ENCODE data around the gene RGS1. TPM values are rescaled to one million over a fixed set of nuclear protein-coding genes. Genes with fewer than 3 reads are reported as not detected.

The RGS1 gene
- total RNA-seq, 2 experiments from 2014 or later: 27.5 to 29.4 TPM

DNA sequence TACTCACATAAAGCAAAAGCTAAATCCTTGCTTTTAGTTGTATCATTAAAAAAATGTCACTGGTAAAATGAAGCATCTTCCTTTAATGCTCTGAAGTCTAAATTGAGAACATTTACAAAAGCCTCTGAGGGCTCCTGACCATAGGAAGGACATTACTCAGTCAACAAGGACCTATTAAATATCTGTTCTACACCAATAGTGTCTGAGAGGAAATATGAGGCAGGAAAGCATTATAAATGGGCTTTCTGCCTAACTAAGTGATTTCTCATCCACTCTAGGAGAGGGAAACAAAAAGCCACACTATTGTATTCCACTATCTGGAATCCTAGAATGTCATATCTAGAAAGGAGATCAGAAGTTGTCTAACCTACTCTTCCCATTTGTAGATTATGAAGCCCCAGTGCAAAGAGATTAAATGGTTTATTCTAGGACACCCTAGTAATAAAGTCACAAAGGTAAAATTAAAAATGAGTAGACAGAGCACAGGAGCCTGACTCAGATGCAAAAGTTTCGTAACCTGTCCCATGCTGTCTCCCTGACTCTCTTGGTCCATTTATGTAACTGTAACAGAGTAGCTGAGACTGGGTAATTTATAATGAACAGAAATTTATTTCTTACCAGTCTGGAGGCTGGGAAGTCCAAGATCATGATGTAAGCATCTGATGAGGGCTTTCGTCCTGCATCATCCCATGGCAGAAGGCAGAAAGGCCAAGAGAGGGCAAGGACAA, 17.6 kb downstream of the RGS1 start:
- intact Hi-C loops (cut with micrococcal nuclease): no loop called here
- no peak for DNase-seq
- H3K27me3 Mint-ChIP-seq: peaks cover 3% of the 10 kb centered on the region
- TF ChIP-seq, protein P1, sequence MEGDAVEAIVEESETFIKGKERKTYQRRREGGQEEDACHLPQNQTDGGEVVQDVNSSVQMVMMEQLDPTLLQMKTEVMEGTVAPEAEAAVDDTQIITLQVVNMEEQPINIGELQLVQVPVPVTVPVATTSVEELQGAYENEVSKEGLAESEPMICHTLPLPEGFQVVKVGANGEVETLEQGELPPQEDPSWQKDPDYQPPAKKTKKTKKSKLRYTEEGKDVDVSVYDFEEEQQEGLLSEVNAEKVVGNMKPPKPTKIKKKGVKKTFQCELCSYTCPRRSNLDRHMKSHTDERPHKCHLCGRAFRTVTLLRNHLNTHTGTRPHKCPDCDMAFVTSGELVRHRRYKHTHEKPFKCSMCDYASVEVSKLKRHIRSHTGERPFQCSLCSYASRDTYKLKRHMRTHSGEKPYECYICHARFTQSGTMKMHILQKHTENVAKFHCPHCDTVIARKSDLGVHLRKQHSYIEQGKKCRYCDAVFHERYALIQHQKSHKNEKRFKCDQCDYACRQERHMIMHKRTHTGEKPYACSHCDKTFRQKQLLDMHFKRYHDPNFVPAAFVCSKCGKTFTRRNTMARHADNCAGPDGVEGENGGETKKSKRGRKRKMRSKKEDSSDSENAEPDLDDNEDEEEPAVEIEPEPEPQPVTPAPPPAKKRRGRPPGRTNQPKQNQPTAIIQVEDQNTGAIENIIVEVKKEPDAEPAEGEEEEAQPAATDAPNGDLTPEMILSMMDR (IDR thresholded peaks at IDR 0.05): no peak
- POLR2A ChIA-PET: no interaction called here
- no peaks in the 10 kb centered on the region for H3K4me1 Mint-ChIP-seq (ENCODE audit: low read depth)
- no peaks in the 10 kb centered on the region for H3K36me3 Mint-ChIP-seq (ENCODE audit: low read depth)
- no peaks in the 10 kb centered on the region for H3K9me3 Mint-ChIP-seq
- no peak overlapping the region for H3K4me3 Mint-ChIP-seq
- no peak for ATAC-seq
- CTCF ChIA-PET: interaction anchor here (0.9 to 2.2 kb wide), 3 partner anchors 15 to 116 kb away, joined by 3 to 5 read pairs (median 5); no protein-coding TSS in a partner anchor
- no peak overlapping the region for H3K27ac Mint-ChIP-seq

DNA sequence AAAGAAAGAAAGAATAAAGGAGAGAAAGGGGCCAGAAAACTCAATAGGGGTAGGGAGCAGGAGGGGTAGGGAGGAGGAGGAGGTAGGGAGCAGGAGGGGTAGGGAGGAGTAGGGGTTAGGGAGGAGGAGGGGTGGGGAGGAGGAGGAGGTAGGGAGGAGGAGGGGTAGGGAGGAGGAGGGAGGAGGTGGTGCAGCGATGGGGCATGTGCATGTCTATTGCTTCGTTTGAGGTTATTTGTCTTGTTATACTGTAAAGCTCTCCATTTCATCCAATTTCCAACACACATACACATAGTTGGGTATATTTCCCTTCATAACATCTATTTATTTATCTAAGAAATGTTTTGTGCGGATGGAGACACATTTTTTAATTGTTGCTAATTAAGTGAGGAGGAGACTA, 19.7 kb downstream of the RGS1 start:
- Mint-ChIP-seq H3K27me3 (peaks cover 3% of the 10 kb centered on the region), H3K36me3 (ENCODE audit: low read depth) (no peaks in the 10 kb centered on the region), H3K27ac (no peak overlapping the region), H3K4me1 (ENCODE audit: low read depth) (no peaks in the 10 kb centered on the region), H3K9me3 (no peaks in the 10 kb centered on the region), H3K4me3 (no peak overlapping the region)
- ChIA-PET POLR2A (no interaction called here), CTCF (interaction anchor here (0.6 to 1.6 kb wide), 4 partner anchors 11 to 1488 kb away, joined by 3 to 5 read pairs (median 4); no protein-coding TSS in a partner anchor)
- DNase-seq: no peak
- intact Hi-C loops (cut with micrococcal nuclease): no loop called here
- ATAC-seq: no peak
- TF ChIP-seq, protein P1 (IDR thresholded peaks at IDR 0.05): no peak

DNA sequence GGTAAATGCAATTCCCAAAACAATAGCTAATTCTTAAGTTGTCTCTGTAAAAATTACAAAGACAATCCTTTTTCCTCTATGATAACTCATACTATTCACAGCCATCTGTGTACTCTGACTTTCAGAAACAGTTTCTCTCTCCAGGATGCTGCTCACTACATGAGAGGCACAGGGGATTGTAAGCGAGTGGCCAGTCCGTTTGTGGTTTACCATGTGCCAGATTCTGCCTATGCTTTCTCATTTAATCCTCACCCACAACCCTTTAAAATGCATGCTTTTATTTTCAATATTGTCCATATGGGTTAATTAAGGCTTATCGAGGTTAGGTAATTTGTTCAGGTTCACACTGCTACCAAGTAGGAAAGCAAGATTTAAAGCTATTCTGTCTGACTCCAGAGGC, 23.0 kb downstream of the RGS1 start:
- H3K9me3 Mint-ChIP-seq: no peaks in the 10 kb centered on the region
- intact Hi-C loops (cut with micrococcal nuclease): no loop called here
- ChIA-PET CTCF (interaction anchor here (1.0 to 1.7 kb wide), 5 partner anchors 10 to 124 kb away, joined by 3 to 9 read pairs (median 3); no protein-coding TSS in a partner anchor), POLR2A (no interaction called here)
- ATAC-seq: no peak
- TF ChIP-seq, protein P1 (IDR thresholded peaks at IDR 0.05): no peak
- peaks cover 3% of the 10 kb centered on the region for H3K27me3 Mint-ChIP-seq
- H3K4me1 Mint-ChIP-seq (ENCODE audit: low read depth): peaks cover 22% of the 10 kb centered on the region
- H3K36me3 Mint-ChIP-seq (ENCODE audit: low read depth): no peaks in the 10 kb centered on the region
- no peak overlapping the region for H3K27ac Mint-ChIP-seq
- no peak overlapping the region for H3K4me3 Mint-ChIP-seq
- no peak for DNase-seq

DNA sequence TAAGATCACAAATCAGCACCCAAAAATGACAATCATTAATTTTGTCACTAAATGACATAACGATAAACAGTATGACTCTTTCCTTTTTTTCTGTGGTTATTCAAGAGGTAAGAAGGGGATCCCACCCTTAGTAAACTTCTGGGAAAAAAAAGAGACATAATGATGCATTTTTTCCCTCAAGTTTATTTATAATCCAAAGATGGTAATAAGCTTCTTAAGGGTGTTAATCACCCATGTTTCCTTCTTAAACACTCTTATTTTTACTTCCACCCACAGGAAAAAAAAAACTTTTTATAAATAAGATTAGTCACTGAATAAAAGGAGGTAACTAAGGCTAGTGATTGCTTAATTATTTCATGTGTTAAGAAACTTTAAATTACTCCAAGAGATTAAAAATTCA, 24.7 kb downstream of the RGS1 start:
- CTCF ChIA-PET: interaction anchor here (1.0 to 1.8 kb wide), 3 partner anchors 9 to 140 kb away, joined by 4 to 5 read pairs (median 5); no protein-coding TSS in a partner anchor
- POLR2A ChIA-PET: no interaction called here
- peak; percentile 45 for ATAC-seq
- TF ChIP-seq, protein P1 (IDR thresholded peaks at IDR 0.05): no peak
- Mint-ChIP-seq H3K4me3 (no peak overlapping the region), H3K9me3 (no peaks in the 10 kb centered on the region), H3K27me3 (peaks cover 1% of the 10 kb centered on the region), H3K36me3 (ENCODE audit: low read depth) (no peaks in the 10 kb centered on the region), H3K27ac (no peak overlapping the region), H3K4me1 (ENCODE audit: low read depth) (peaks cover 22% of the 10 kb centered on the region)
- no peak for DNase-seq
- intact Hi-C loops (cut with micrococcal nuclease): no loop called here

DNA sequence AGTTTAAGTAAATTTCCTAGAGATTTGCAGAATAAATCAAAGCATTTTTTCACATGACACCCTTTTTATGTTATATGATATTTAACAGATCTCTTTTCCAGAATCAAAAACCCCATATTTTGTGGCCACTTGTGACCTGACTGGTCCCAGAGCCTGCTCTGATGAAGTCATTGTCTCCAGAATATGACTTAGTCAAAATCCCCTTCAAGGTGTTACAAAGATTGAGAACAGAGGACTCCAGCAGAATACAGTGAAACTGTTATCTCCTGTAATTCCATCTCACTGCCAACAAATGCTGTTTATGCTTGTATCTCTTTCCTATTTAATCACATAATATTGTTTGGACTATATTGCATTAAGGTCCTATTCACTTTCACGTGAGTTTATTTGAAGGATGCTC, 25.6 kb downstream of the RGS1 start:
- no peaks in the 10 kb centered on the region for H3K9me3 Mint-ChIP-seq
- intact Hi-C loops (cut with micrococcal nuclease): no loop called here
- peaks cover 1% of the 10 kb centered on the region for H3K27me3 Mint-ChIP-seq
- no peak overlapping the region for H3K4me3 Mint-ChIP-seq
- ATAC-seq: peak; percentile 77
- TF ChIP-seq, protein P1 (IDR thresholded peaks at IDR 0.05): no peak
- CTCF ChIA-PET: interaction anchor here (1.8 to 2.0 kb wide), 2 partner anchors 22 to 127 kb away, joined by 4 to 5 read pairs; no protein-coding TSS in a partner anchor
- DNase-seq: no peak
- POLR2A ChIA-PET: no interaction called here
- H3K4me1 Mint-ChIP-seq (ENCODE audit: low read depth): peaks cover 22% of the 10 kb centered on the region
- H3K27ac Mint-ChIP-seq: no peak overlapping the region
- H3K36me3 Mint-ChIP-seq (ENCODE audit: low read depth): no peaks in the 10 kb centered on the region

Data from activated CD8-positive, alpha-beta T cell treated with anti-CD3 and anti-CD28 coated beads for 36 hours (primary cell).